ENCODE measurements around the gene PKP1. TPM values are rescaled to one million over a fixed set of nuclear protein-coding genes. Genes with fewer than 3 reads are reported as not detected.

The PKP1 gene
- polyA plus RNA-seq, 1 donor (not counting 4 experiments of a cell fraction or from before 2014, with no cell fraction given), result 169 TPM

DNA sequence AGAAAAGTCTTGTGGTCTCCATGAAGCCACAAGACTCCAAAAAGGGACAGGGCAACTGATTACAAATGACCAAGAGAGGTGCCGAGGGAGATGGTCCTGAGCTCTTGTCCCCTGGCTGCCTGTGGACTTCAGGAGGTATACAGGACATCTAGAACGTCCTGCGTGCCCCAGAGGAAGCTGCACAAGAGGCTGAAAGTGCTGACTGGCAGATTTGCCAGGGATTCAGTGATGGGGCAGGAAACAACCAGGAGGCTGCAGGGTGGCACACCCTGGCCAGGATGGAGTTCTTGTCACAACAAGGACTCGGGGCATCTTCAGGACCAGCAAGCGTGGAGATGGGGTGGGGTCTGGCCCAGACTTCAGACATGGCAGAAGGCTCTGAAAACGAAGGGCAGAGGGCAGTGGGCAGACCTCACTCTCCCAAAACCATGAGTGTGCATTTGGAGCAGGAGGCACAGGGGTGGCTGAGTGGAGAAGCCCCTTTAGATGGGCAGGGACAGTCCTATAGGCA, 13.4 kb upstream of the PKP1 start:
- Histone ChIP-seq H3K9ac (ENCODE audit: control insufficient read depth, extremely low read depth, insufficient read depth, low read length) (no peak overlapping the region), H3K27ac (ENCODE audit: control insufficient read depth, insufficient read depth, low read length) (no peak overlapping the region), H3K79me2 (ENCODE audit: control insufficient read depth, insufficient read depth, low read length) (no peaks in the 10 kb centered on the region), H3K27me3 (ENCODE audit: control insufficient read depth, extremely low read depth, insufficient read depth, low read length) (no peaks in the 10 kb centered on the region), H2AFZ (ENCODE audit: control insufficient read depth, low read length) (no peak overlapping the region), H3K4me3 (ENCODE audit: control insufficient read depth in 2 of 3, extremely low read depth in 1 of 3, insufficient read depth in 2 of 3, low read depth in 1 of 3, low read length in 3 of 3) (no peak overlapping the region), H3K4me1 (ENCODE audit: control insufficient read depth, extremely low read depth, insufficient read depth, low read length) (peaks cover 57% of the 10 kb centered on the region), H3K36me3 (ENCODE audit: control insufficient read depth in 2 of 2, extremely low read depth in 1 of 2, insufficient read depth in 2 of 2, low read length in 2 of 2) (no peaks in the 10 kb centered on the region), H3K9me1 (ENCODE audit: control insufficient read depth, extremely low read depth, insufficient read depth, low read length) (no peaks in the 10 kb centered on the region), H3K9me3 (ENCODE audit: control insufficient read depth, low read depth, low read length) (no peaks in the 10 kb centered on the region), H4K20me1 (ENCODE audit: control insufficient read depth, extremely low read depth, insufficient read depth, low read length) (no peaks in the 10 kb centered on the region), H3K4me2 (ENCODE audit: control insufficient read depth, extremely low read depth, insufficient read depth, low read depth, low read length) (no peak overlapping the region)
- DNase-seq (ENCODE audit: low read depth, low spot score) (no peak), FAIRE-seq (no peak)
- dilution Hi-C loops (cut with MboI; ENCODE audit: extremely low pct_ligation_motif_present, low sequenced_read_pairs), result no loop called here
- TF ChIP-seq EZH2 (IDR thresholded peaks at IDR 0.05; ENCODE audit: low read length), result no peak
- TF ChIP-seq, protein P1, sequence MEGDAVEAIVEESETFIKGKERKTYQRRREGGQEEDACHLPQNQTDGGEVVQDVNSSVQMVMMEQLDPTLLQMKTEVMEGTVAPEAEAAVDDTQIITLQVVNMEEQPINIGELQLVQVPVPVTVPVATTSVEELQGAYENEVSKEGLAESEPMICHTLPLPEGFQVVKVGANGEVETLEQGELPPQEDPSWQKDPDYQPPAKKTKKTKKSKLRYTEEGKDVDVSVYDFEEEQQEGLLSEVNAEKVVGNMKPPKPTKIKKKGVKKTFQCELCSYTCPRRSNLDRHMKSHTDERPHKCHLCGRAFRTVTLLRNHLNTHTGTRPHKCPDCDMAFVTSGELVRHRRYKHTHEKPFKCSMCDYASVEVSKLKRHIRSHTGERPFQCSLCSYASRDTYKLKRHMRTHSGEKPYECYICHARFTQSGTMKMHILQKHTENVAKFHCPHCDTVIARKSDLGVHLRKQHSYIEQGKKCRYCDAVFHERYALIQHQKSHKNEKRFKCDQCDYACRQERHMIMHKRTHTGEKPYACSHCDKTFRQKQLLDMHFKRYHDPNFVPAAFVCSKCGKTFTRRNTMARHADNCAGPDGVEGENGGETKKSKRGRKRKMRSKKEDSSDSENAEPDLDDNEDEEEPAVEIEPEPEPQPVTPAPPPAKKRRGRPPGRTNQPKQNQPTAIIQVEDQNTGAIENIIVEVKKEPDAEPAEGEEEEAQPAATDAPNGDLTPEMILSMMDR (optimal IDR thresholded peaks at IDR 0.05 in 1 of 3, IDR thresholded peaks at IDR 0.05 in 1 of 3, conservative IDR thresholded peaks at IDR 0.05 in 1 of 3; ENCODE audit: extremely low read depth in 1 of 3, insufficient read depth in 2 of 3, low read length in 3 of 3), result no peak

DNA sequence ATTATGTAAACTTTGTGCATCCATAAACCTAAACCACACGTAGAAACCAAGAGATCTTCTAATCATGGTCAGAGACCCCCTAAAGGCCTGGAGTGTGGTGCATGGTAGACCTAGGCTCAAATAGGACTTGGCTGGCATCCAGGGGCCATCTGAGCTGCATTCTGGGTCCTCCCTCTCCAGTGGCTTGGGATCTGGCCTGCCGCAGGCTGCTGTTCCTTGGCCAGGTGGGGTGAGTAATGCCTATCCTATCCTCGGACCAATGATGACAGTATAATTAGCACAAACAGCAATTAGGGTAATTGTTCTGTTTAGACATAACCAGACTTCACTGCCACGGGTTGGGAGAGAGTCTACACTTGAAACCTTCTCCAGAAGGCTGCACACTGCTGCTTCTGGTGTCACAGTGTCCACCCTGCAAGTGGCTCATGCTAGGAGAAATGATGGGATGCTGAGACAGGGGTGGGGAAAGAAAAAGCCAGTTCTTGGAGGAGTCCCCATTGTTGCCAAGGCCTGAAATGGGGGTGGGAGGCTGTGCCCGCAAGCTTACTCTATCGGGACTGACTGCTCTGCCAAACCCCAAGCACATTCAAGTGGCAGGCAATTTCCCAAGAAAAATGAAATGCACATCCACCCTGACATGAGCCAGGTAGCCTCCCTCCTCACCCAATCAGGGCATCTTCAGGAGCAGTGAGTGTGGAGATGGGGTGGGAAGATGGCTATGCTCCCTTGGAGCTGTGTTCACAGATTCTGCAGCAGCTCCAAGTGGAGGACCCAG, 12.5 kb upstream of the PKP1 start:
- dilution Hi-C loops (cut with MboI; ENCODE audit: extremely low pct_ligation_motif_present, low sequenced_read_pairs), result no loop called here
- TF ChIP-seq EZH2 (IDR thresholded peaks at IDR 0.05; ENCODE audit: low read length), result no peak
- TF ChIP-seq, protein P1 (optimal IDR thresholded peaks at IDR 0.05 in 1 of 3, IDR thresholded peaks at IDR 0.05 in 1 of 3, conservative IDR thresholded peaks at IDR 0.05 in 1 of 3; ENCODE audit: extremely low read depth in 1 of 3, insufficient read depth in 2 of 3, low read length in 3 of 3), result no peak
- FAIRE-seq, result no peak

More for the DNA sequence above, 12.5 kb upstream of the PKP1 start:
- no peak overlapping the region for H3K9ac ChIP-seq (ENCODE audit: control insufficient read depth, extremely low read depth, insufficient read depth, low read length)
- no peaks in the 10 kb centered on the region for H3K79me2 ChIP-seq (ENCODE audit: control insufficient read depth, insufficient read depth, low read length)
- H3K9me3 ChIP-seq (ENCODE audit: control insufficient read depth, low read depth, low read length), result no peaks in the 10 kb centered on the region
- H3K9me1 ChIP-seq (ENCODE audit: control insufficient read depth, extremely low read depth, insufficient read depth, low read length), result peaks cover 1% of the 10 kb centered on the region
- H4K20me1 ChIP-seq (ENCODE audit: control insufficient read depth, extremely low read depth, insufficient read depth, low read length), result no peaks in the 10 kb centered on the region
- H3K27ac ChIP-seq (ENCODE audit: control insufficient read depth, insufficient read depth, low read length), result no peak overlapping the region
- no peak overlapping the region for H2AFZ ChIP-seq (ENCODE audit: control insufficient read depth, low read length)
- peaks cover 58% of the 10 kb centered on the region for H3K4me1 ChIP-seq (ENCODE audit: control insufficient read depth, extremely low read depth, insufficient read depth, low read length)
- no peaks in the 10 kb centered on the region for H3K36me3 ChIP-seq (ENCODE audit: control insufficient read depth in 2 of 2, extremely low read depth in 1 of 2, insufficient read depth in 2 of 2, low read length in 2 of 2)
- H3K4me3 ChIP-seq (ENCODE audit: control insufficient read depth in 2 of 3, extremely low read depth in 1 of 3, insufficient read depth in 2 of 3, low read depth in 1 of 3, low read length in 3 of 3), result no peak overlapping the region
- H3K27me3 ChIP-seq (ENCODE audit: control insufficient read depth, extremely low read depth, insufficient read depth, low read length), result no peaks in the 10 kb centered on the region
- DNase-seq (ENCODE audit: low read depth, low spot score), result no peak
- H3K4me2 ChIP-seq (ENCODE audit: control insufficient read depth, extremely low read depth, insufficient read depth, low read depth, low read length), result no peak overlapping the region
